HG02981 (cell line): ENCODE results near the gene ALK.

ENCODE experiments used
- ATAC-seq: cut with Tn5 transposase; IDR thresholded peaks from one replicate; pipeline ENCODE4 v1.9.1; 2021; ENCODE audit warnings: mild to moderate bottlenecking, moderate library complexity; ENCODE audit not compliant: unreplicated experiment

ALK gene

GRCh38 chr2:29509397-29509796, 412.0 kb downstream of the ALK start:
- no peak for ATAC-seq

- ATAC-seq = no peak
Measured at GRCh38 chr2:29504746-29505145, 416.6 kb downstream of the ALK start.

DNA sequence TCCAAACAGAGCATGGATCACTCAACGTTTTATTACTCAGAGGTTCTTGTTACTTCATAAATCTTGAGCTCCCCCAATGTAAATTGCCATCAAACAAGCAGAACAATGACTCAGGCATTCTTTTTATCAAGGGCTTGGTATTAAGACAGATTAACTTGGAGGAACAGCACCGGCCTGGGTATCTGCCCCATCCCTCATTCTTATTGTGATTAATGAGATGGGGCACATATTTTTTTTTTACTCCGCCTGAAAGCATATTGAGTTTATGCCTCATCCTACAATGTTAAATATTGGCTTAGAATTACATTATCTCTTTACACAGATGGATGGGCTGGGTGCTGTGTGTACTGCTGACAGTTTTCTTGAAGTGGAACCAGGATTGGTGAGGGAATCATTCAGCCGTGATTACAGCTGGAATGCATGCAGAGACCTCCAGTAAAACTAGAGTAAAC, 418.9 kb downstream of the ALK start:
- ATAC-seq = no peak

DNA sequence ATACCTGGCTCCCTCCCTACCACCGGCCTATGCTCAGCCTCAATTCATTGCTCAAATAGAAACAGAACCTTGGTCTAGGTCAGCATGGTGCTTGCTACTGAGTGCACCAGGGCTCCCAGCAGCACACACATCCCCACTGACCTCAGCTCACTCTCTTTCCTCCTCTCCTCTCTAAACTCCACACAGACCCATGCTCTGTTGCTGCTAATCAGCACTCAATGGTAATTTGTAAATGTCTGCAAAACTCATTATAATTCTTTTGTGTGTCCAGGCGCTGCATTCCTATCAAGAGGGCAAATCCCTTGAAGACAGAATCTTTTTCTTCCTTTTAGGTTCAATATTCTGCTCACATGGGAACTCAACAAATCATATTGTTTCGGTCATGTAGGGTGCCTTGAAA, 424.0 kb downstream of the ALK start:
- no peak for ATAC-seq

DNA sequence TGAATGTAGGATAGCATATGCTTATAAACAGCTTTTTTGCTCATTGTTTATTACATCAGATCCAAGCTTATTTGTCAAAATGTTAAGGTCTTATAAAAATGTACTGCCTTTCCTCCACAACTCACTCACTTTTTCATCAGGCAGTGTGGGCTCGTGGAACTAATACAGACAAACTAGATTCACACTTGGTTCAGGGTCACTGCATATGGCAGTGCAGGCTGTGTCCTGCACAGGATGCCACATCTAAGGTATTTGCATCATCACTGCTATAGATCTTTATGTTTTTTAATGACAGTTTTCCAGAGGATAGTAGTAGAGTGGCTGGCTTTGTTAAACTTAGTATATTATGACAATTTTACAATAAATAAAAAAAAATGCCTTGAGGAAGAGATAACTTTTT, 425.2 kb downstream of the ALK start:
- no peak for ATAC-seq

GRCh38 chr2:29495536-29496060, 425.8 kb downstream of the ALK start:
- no peak for ATAC-seq

DNA sequence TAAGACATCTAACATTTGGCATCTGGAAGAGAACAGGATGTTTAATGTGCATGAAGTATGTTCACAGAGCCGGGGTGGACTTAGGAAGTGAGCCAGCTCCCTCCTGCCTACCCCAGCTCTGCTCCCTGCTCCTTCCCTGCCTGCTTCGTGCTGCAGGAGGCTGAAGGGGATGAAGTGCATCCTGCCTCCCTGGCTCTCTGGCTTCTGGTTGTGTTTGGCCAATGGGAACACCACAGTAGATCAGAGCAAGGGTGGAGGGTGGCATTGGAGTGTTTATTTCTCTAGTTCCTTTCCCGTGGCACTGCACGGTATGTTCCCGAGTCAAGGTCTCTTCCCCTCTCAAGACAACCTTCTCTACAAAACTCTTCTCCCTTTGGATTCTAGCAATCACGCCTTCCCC, 426.3 kb downstream of the ALK start:
- no peak for ATAC-seq

- no peak for ATAC-seq
Measured at GRCh38 chr2:29492701-29493100, 428.7 kb downstream of the ALK start.

DNA sequence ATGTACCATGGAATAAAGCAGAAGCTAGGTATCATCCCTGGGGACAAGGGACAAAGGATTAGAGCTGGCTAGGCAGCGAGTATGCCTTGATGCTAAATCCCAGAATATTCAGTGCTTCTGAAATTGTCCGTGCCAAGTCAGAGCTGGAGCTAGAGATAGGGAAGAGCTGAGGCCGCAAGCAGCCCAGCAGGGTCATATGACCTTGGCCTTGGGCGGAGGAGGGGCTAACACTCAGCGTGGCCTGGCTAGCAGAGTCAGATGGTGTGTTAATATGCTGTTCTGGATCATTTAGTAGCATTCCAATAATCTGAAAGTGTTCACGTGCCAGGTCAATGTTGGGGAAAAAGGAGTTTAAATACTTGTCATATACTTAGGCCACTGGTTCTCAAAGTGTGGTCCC, 431.3 kb downstream of the ALK start:
- no peak for ATAC-seq

GRCh38 chr2:29489568-29489967, 431.8 kb downstream of the ALK start:
- ATAC-seq = no peak

DNA sequence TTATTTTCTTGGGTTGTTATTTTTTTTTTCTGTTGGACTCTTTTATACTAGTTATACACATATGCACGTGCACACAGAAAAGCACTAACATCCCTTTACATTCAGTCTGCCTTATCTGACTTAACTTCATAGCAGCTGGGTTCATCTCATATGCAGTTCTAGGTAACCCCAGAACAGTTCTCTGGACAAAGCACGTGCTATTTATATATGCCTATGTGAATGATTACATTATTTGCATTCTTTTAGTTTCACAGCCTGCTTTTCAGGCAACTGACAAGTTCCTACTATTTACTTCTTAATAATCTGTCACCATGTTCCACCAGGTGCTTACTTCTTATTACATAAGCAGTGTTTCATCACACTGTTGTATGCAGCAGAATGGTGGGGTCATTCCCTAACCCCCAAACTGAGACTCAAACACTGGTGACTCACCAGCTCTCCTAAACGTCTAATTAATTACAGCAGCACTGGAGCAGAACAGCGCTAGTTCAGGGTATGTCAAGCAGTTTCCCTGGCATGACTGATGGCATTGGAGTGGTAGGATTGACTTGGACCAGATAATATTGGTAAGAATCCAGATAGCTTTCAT, 433.3 kb downstream of the ALK start:
- no peak for ATAC-seq

- no peak for ATAC-seq
Measured at GRCh38 chr2:29485631-29486030, 435.8 kb downstream of the ALK start.

DNA sequence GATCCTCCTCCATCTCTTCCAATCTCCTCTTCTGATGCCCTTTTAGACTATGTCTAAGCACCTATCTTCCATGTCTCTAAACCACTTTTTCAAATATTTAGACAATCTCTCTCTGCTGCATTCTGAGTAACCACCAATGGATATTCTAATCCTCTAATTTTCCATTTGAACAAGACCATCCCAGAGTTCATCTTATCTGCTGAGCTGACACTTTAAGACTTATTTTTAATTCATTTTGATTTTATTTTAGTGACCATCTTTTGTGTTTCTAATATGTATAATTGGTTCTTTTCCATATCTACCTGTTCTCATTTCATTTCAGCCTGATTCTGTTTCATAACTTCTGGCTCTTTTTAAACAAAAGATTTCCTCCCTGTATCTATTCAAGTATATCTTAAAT, 436.3 kb downstream of the ALK start:
- ATAC-seq = no peak

DNA sequence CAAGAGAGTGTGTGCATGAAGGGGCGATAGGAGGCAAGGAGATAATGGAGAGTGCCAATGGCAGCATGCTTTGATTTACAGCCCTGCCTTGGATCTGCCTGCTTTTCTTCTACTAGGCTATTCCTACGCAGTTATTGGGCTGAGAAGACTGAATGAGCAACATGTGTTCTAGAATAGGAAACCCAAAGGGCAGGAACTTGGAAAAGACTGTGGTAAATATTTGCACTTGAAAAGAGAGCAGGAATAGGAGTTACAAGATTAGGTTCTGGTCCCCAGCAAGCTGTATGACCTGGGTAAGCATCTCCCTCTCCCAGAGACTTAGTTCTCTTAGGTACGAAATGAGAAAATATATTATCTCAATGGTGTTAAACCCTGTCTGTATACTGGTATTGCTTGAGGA, 438.5 kb downstream of the ALK start:
- no peak for ATAC-seq

DNA sequence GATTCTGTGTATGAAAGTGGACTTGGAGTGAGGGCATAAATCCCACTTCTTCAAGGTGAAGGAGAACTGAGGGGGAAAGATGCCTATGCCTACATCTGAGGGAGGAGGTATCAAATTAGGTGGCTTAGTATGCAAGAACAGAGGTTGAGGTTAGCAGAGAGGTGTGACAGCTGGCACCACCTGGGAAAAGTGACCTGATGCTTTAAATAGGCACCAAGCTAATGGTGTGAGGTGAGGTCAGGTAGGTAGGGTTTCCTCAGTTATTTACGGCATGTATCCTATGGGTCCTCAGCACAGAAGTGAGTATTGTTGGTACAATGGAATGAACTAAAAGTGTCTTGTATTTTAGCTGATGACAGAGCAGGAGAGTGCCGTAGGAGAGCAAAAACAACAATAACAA, 439.0 kb downstream of the ALK start:
- no peak for ATAC-seq

- ATAC-seq = no peak
Measured at GRCh38 chr2:29481313-29481712, 440.1 kb downstream of the ALK start.

DNA sequence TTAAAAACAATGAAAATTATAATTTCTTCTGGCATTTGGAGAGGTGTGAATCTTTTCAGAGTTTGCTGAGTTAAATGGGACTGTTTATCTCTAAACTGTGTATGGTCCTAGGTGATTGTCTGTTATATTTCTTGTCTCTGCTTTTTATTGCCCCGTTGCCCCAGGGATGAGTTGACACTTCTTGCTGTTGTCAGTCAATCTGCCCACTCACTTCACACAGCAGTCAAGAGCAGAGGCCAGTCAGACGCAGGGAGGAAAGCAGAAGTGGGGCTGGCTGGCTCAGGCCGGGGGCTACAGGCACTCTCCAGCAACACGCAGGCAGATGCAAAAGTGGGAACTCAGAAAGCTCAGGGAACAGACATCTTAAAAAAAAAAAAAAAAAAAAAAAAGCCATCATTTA, 441.0 kb downstream of the ALK start:
- no peak for ATAC-seq

GRCh38 chr2:29479401-29479800, 442.0 kb downstream of the ALK start:
- no peak for ATAC-seq

DNA sequence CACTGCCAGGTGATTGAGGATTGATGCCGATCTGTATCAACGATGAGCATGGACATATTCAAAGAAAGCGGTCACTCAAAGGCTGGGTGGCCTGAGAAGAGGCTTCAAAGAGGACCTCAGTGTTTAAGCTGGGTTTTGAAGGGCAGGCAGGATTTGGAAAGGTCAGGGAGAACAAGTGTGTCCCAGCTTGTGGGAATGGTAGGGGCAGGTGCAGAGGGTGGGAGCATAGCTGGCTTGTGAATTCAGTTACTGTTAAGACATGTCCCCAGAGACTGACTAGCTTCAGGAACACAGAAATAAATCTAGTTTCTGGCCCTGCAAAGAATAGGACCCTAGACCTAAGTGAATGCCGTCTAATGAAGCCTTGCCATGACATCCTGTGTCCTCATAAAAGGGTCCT, 442.7 kb downstream of the ALK start:
- ATAC-seq = no peak

DNA sequence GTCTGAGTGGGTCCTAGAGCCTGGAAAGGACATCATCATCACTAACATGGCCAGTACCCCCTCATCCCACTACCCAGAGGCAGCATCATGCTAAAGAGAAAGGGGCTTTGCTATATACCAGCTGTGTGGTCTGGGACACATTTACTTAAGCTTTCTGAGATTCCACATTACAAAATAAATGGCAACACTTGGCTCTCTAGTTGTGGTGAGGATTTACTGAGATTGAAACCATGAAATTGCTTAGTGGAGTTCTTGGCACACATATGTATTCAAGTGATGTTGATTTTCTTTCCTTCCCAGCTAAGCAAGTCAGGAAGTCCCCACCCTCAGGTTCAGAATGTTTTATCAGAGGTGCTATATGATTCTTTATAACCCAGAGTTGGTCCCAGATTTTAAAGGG, 444.2 kb downstream of the ALK start:
- ATAC-seq = no peak

DNA sequence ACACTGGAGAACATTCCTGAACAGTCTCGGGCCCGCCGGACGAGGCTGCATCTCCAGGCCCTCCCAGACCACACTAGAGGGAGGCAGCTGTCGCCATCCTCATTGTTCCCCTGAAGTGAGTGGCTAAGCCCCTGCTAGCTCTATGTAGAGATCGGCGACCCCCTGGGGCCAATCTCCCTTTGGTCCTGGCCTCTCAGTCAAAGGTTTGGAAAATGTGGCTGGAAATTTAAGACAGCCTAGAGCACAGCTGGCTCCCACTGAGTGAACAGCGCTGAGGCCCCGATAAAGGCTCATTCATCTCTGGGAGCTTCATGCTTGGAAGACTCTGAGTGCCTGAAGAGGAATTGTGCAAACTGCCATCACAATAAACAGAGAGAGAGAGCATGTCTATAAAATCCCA, 445.9 kb downstream of the ALK start:
- ATAC-seq = no peak

DNA sequence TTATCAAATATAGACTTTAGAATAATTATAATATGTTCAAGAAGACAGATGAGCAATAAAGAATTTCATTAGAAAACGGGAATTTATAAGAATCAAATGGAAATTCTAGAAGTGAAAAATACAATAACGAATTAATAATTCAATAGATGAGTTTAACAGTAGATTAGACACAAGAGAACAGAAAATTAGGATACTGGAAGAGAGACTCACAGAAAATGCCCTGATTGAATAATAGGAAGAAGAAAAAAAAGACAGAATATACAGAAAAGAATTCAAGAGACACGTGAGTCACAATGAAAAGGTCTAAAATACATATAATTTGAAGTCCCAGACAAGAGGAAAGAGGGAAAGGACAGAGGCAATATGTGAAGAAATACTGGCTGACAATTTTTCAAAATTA, 451.4 kb downstream of the ALK start:
- ATAC-seq = no peak

GRCh38 chr2:29469516-29469915, 451.9 kb downstream of the ALK start:
- no peak for ATAC-seq
